HUES48 (cell line): ENCODE measurements around the gene RANBP9.

Experiments used
- H3K27ac ChIP-seq: one replicate; pipeline ENCODE4 v1.7.0; 2013; ENCODE audit warnings: low read depth, low read length, inconsistent platforms
- H3K27me3 ChIP-seq: 2 replicates; pipeline ENCODE4 v1.6.1; 2013; ENCODE audit warnings: mild to moderate bottlenecking, low read length; ENCODE audit not compliant: control insufficient read depth, insufficient read depth
- H3K36me3 ChIP-seq: 2 replicates; pipeline ENCODE4 v1.6.1; 2013; ENCODE audit warnings: low read length; ENCODE audit not compliant: control insufficient read depth, insufficient read depth
- H3K4me1 ChIP-seq: 2 replicates; pipeline ENCODE4 v1.6.1; 2013; ENCODE audit warnings: mild to moderate bottlenecking, low read length; ENCODE audit not compliant: control insufficient read depth, insufficient read depth
- H3K4me3 ChIP-seq: 2 replicates; pipeline ENCODE4 v1.5.1; 2013; ENCODE audit warnings: mild to moderate bottlenecking, low read depth, low read length
- H3K9ac ChIP-seq: 2 replicates; pipeline ENCODE4 v1.6.1; 2013; ENCODE audit warnings: mild to moderate bottlenecking, low read depth, low read length, moderate library complexity
- H3K9me3 ChIP-seq: 2 replicates; pipeline ENCODE4 v1.6.1; 2013; ENCODE audit warnings: low read length; ENCODE audit not compliant: control insufficient read depth, insufficient read depth

Gene RANBP9

DNA sequence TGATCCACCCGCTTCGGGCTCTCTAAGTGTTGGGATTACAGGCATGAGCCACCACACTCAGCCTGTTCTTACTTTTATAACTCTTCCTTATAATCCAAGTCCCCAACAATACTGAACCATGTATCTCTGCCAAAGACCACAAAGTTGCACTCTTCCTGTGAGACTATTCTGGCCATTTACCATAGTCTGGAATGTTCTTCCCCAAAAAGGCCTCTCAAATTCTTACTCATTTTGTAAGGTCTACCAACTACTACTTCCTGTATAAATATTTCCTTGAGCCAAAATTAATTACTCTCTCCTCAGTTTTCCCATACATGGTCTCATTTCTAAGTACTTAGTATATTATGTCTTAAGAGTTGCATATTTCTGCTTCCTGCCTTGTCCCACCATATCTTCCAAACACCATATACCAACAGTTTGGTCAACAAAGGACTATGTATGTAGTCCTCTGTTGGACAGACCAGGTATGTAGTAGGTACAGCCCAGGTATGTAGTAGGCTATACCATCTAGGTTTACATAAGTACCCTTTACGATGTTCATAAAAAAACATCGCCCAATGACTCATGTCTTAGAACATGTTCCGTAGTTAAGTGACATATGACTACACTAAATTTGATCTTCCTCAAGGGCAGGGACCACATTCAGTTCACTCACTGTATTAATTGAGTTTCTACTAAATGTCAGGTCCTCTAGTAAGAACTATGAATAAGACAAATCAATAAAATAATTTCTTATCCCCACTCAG, 22.0 kb downstream of the RANBP9 start:
- H3K4me1 ChIP-seq = peaks cover 3% of the 10 kb centered on the region; the same call in 1 of the 2 replicates
- peaks cover 7% of the 10 kb centered on the region; the same call in 1 of the 2 replicates for H3K36me3 ChIP-seq
- H3K27me3 ChIP-seq = no peaks in the 10 kb centered on the region
- no peak overlapping the region for H3K27ac ChIP-seq
- no peaks in the 10 kb centered on the region for H3K9me3 ChIP-seq
- no peak overlapping the region for H3K4me3 ChIP-seq
- H3K9ac ChIP-seq = no peak overlapping the region

DNA sequence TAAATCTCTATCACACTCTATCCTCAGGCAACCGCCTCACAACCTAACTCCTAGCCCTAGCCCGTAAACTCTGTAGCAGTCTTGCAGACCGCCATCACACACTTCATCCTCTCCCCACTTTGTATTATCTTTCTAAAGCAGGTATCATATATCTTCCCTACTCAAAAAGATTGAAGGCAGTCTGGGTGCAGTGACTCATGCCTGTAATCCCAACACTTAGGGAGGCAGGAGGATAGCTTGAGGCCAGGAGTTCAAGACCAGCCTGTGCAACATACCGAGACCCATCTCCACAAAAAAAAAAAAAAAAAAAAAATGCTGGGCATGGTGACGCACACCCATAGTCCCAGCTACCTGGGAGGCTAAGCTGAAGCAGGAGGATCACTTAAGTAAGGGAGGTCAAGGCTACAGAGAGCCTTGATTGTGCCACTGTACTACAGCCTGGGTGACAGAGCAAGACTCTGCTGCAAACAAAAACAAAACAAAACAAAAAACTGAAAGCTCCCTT, 22.9 kb downstream of the RANBP9 start:
- H3K36me3 ChIP-seq = peaks cover 7% of the 10 kb centered on the region; the same call in 1 of the 2 replicates
- no peak overlapping the region for H3K27ac ChIP-seq
- no peak overlapping the region for H3K9ac ChIP-seq
- no peaks in the 10 kb centered on the region for H3K9me3 ChIP-seq
- H3K4me3 ChIP-seq = no peak overlapping the region
- H3K4me1 ChIP-seq = no peaks in the 10 kb centered on the region; the same call in 1 of the 2 replicates
- H3K27me3 ChIP-seq = no peaks in the 10 kb centered on the region

- Histone ChIP-seq H3K27me3 (no peaks in the 10 kb centered on the region), H3K4me1 (no peaks in the 10 kb centered on the region; the same call in 1 of the 2 replicates), H3K9ac (no peak overlapping the region; the same call in 1 of the 2 replicates), H3K9me3 (no peaks in the 10 kb centered on the region), H3K4me3 (no peak overlapping the region), H3K27ac (no peak overlapping the region), H3K36me3 (peaks cover 7% of the 10 kb centered on the region; the same call in 1 of the 2 replicates)
Measured at GRCh38 chr6:13687917-13688351, 23.7 kb downstream of the RANBP9 start.

GRCh38 chr6:13684855-13685254, 26.8 kb downstream of the RANBP9 start:
- Histone ChIP-seq H3K4me1 (no peaks in the 10 kb centered on the region; the same call in 1 of the 2 replicates), H3K36me3 (peaks cover 2% of the 10 kb centered on the region; the same call in 1 of the 2 replicates), H3K9me3 (no peaks in the 10 kb centered on the region), H3K4me3 (no peak overlapping the region), H3K27me3 (no peaks in the 10 kb centered on the region), H3K9ac (no peak overlapping the region), H3K27ac (no peak overlapping the region)

- no peaks in the 10 kb centered on the region for H3K36me3 ChIP-seq
- no peak overlapping the region for H3K27ac ChIP-seq
- H3K9me3 ChIP-seq = no peaks in the 10 kb centered on the region
- no peak overlapping the region for H3K9ac ChIP-seq
- no peak overlapping the region for H3K4me3 ChIP-seq
- no peaks in the 10 kb centered on the region; the same call in none of the 2 replicates for H3K4me1 ChIP-seq
- no peaks in the 10 kb centered on the region for H3K27me3 ChIP-seq
Measured at GRCh38 chr6:13683038-13683437, 28.6 kb downstream of the RANBP9 start.

- Histone ChIP-seq H3K27ac (no peak overlapping the region), H3K4me1 (no peaks in the 10 kb centered on the region; the same call in none of the 2 replicates), H3K27me3 (no peaks in the 10 kb centered on the region), H3K4me3 (no peak overlapping the region), H3K9me3 (no peaks in the 10 kb centered on the region), H3K36me3 (no peaks in the 10 kb centered on the region), H3K9ac (no peak overlapping the region)
Measured at GRCh38 chr6:13682346-13682745, 29.3 kb downstream of the RANBP9 start.

- Histone ChIP-seq H3K4me3 (no peak overlapping the region), H3K4me1 (no peaks in the 10 kb centered on the region; the same call in none of the 2 replicates), H3K9ac (no peak overlapping the region), H3K27ac (no peak overlapping the region), H3K36me3 (no peaks in the 10 kb centered on the region), H3K27me3 (no peaks in the 10 kb centered on the region), H3K9me3 (no peaks in the 10 kb centered on the region)
Measured at GRCh38 chr6:13681305-13682061, 30.2 kb downstream of the RANBP9 start.

DNA sequence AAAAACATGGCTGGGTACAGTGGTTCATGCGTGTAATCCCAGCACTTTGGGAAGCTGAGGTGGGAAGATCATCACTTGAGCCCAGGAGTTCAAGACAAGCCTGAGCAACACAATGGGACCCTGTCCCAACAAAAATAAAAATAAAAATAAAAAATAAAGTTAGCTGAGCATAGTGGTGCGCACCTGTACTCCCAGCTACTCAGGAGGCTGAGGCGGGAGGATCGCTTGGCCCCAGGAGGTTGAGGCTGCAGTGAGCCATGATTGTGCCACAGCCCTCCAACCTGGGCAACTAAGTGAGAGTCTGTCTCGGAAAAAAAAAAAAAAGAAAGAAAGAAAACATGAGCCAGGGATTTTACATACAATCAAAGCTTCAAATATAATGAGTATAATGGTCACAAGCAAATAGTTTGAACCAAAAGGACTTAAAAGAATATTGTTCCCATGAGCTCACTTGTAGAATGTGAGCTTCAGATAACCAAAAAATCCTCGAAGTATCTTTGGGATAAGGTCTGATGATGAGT, 31.1 kb downstream of the RANBP9 start:
- Histone ChIP-seq H3K27ac (no peak overlapping the region), H3K4me1 (no peaks in the 10 kb centered on the region; the same call in none of the 2 replicates), H3K9ac (no peak overlapping the region), H3K4me3 (no peak overlapping the region), H3K27me3 (no peaks in the 10 kb centered on the region), H3K9me3 (no peaks in the 10 kb centered on the region), H3K36me3 (no peaks in the 10 kb centered on the region)

- Histone ChIP-seq H3K9ac (no peak overlapping the region), H3K4me3 (no peak overlapping the region), H3K36me3 (no peaks in the 10 kb centered on the region), H3K4me1 (peaks cover 2% of the 10 kb centered on the region), H3K27ac (no peak overlapping the region), H3K9me3 (no peaks in the 10 kb centered on the region), H3K27me3 (no peaks in the 10 kb centered on the region)
Measured at GRCh38 chr6:13679996-13680395, 31.6 kb downstream of the RANBP9 start.

- H3K4me1 ChIP-seq = peaks cover 7% of the 10 kb centered on the region
- no peak overlapping the region for H3K9ac ChIP-seq
- no peak overlapping the region for H3K4me3 ChIP-seq
- no peak overlapping the region for H3K27ac ChIP-seq
- H3K27me3 ChIP-seq = no peaks in the 10 kb centered on the region
- no peaks in the 10 kb centered on the region for H3K9me3 ChIP-seq
- no peaks in the 10 kb centered on the region for H3K36me3 ChIP-seq
Measured at GRCh38 chr6:13678255-13678983, 33.2 kb downstream of the RANBP9 start.
